HCEC 1CT (cell line): ENCODE measurements around the gene CEP97.

Experiments used
- DNase-seq: peaks from one replicate; pipeline ENCODE4 v3.0.0-alpha.2; 2017

The CEP97 gene

GRCh38 chr3:101779047-101779821, 54.8 kb downstream of the CEP97 start, which contains the start of gene NXPE3:
NXPE3 (plus strand) TSS chr3:101779211; CDS start chr3:101785597, 6,386 bp downstream.
- peak; percentile 80 for DNase-seq

- no peak for DNase-seq
These were observed 55.5 kb downstream of the CEP97 start for GRCh38 chr3:101779822-101780381.

GRCh38 chr3:101780661-101781060, 56.2 kb downstream of the CEP97 start:
- peak; percentile 89 for DNase-seq

- DNase-seq: no peak
These were observed 56.8 kb downstream of the CEP97 start for GRCh38 chr3:101781166-101781565.

GRCh38 chr3:101784855-101785613, 60.6 kb downstream of the CEP97 start:
- DNase-seq: no peak

- DNase-seq: no peak
These were observed 67.4 kb downstream of the CEP97 start for GRCh38 chr3:101791778-101792177.

- no peak for DNase-seq
These were observed 71.8 kb downstream of the CEP97 start for GRCh38 chr3:101796077-101796680.

- DNase-seq: no peak
These were observed 76.8 kb downstream of the CEP97 start for GRCh38 chr3:101801174-101801573.

- no peak for DNase-seq
These were observed 77.8 kb downstream of the CEP97 start for GRCh38 chr3:101802179-101802578.

GRCh38 chr3:101803173-101803782, 78.9 kb downstream of the CEP97 start:
- peak; percentile 73 for DNase-seq

- DNase-seq: no peak
These were observed 79.5 kb downstream of the CEP97 start for GRCh38 chr3:101803939-101804338.

GRCh38 chr3:101806491-101806890, 82.1 kb downstream of the CEP97 start:
- no peak for DNase-seq

GRCh38 chr3:101807888-101808287, 83.5 kb downstream of the CEP97 start:
- DNase-seq: no peak

- DNase-seq: peak; percentile 52
These were observed 85.0 kb downstream of the CEP97 start for GRCh38 chr3:101809178-101810021.

- no peak for DNase-seq
These were observed 85.6 kb downstream of the CEP97 start for GRCh38 chr3:101810022-101810418.

- no peak for DNase-seq
These were observed 87.5 kb downstream of the CEP97 start for GRCh38 chr3:101811875-101812274.

- DNase-seq: no peak
These were observed 88.5 kb downstream of the CEP97 start for GRCh38 chr3:101812895-101813294.

- peak; percentile 48 for DNase-seq
These were observed 89.5 kb downstream of the CEP97 start for GRCh38 chr3:101813817-101814440.

- no peak for DNase-seq
These were observed 90.4 kb downstream of the CEP97 start for GRCh38 chr3:101814835-101815234.

GRCh38 chr3:101816215-101817149, 92.1 kb downstream of the CEP97 start:
- no peak for DNase-seq
